IPS DF 4.7 (cell line): ENCODE measurements around the gene CC2D1A.

Experiments used
- DNase-seq: peaks from one replicate; pipeline ENCODE4 v3.0.0-alpha.2; 2013; ENCODE audit warnings: low spot score; ENCODE audit errors: extremely low read depth

The CC2D1A gene

GRCh38 chr19:13979244-13979615, 73.2 kb downstream of the CC2D1A start:
- DNase-seq: no peak

- DNase-seq: no peak
These were observed 73.7 kb downstream of the CC2D1A start for GRCh38 chr19:13979686-13980085.

- DNase-seq: no peak
These were observed 74.3 kb downstream of the CC2D1A start for GRCh38 chr19:13980340-13980739.
